Tibial artery (tissue), 4 donors: ENCODE results near the gene ADARB2.

ENCODE experiments used
- DNase-seq, 2 donors: peaks; one replicate each; pipeline ENCODE4 v3.0.0-alpha.2; 2019
- H3K27ac ChIP-seq, 2 donors: fragments of 200-600 bp; sonication (generic) in 1 of 2; 1 replicate in 1 of 2; 2 replicates in 1 of 2; pipeline ENCODE4 v1.5.1; 2018 to 2019; ENCODE audit warnings: mild to moderate bottlenecking in 1 of 2
- H3K27me3 ChIP-seq, 2 donors: fragments of 200-600 bp; sonication (generic) in 1 of 2; one replicate each; pipeline versions ENCODE4 v1.5.1 to v1.6.0; 2016 to 2019
- H3K36me3 ChIP-seq, 3 donors: fragments of 200-600 bp; sonication (generic) in 2 of 3; one replicate each; pipeline ENCODE4 v1.5.1; 2016 to 2019; ENCODE audit warnings: mild to moderate bottlenecking in 2 of 3
- H3K4me1 ChIP-seq, 4 donors: fragments of 200-600 bp; sonication (generic) in 2 of 4; 1 replicate in 3 of 4; 2 replicates in 1 of 4; pipeline ENCODE4 v1.5.1; 2016 to 2019
- H3K4me3 ChIP-seq, 2 donors: fragments of 200-600 bp; sonication (generic) in 1 of 2; 1 replicate in 1 of 2; 2 replicates in 1 of 2; pipeline ENCODE4 v1.5.1; 2018 to 2019; ENCODE audit warnings: mild to moderate bottlenecking in 2 of 2
- H3K9me3 ChIP-seq, 3 donors: fragments of 200-600 bp; sonication (generic) in 1 of 3; one replicate each; pipeline ENCODE4 v1.5.1; 2016 to 2019
- CTCF ChIP-seq, 2 experiments: fragments of 200-600 bp in 1 of 2; fragments of 450-650 bp in 1 of 2; IDR thresholded peaks; one replicate each; pipeline ENCODE4 v1.5.1; 2017 to 2019; ENCODE audit warnings: antibody characterized with exemption in 2 of 2, mild to moderate bottlenecking in 1 of 2, moderate library complexity in 1 of 2
- intact Hi-C: fragments of 100-400 bp; cut with DNase I; formaldehyde crosslinking; loops from one replicate; pipeline ENCODE4 v1.15.0; 2023; ENCODE audit warnings: low total_unique reads

Gene ADARB2

GRCh38 chr10:1406132-1406966, 331.0 kb downstream of the ADARB2 start:
- Histone ChIP-seq H3K4me1 (no peaks in the 10 kb centered on the region), H3K27me3 (peaks cover 0 to 31% of the 10 kb centered on the region in 2 donors), H3K9me3 (no peaks in the 10 kb centered on the region), H3K36me3 (no peaks in the 10 kb centered on the region), H3K27ac (no peak overlapping the region), H3K4me3 (no peak overlapping the region)
- intact Hi-C loops, result no loop called here
- peak in 1 of 2 donors; percentile 38 for DNase-seq
- no peak for TF ChIP-seq CTCF (IDR thresholded peaks at IDR 0.05)

GRCh38 chr10:1404323-1405260, 332.7 kb downstream of the ADARB2 start:
- Histone ChIP-seq H3K27me3 (peaks cover 0 to 43% of the 10 kb centered on the region in 2 donors), H3K9me3 (no peaks in the 10 kb centered on the region), H3K27ac (no peak overlapping the region), H3K4me3 (no peak overlapping the region), H3K36me3 (no peaks in the 10 kb centered on the region), H3K4me1 (no peaks in the 10 kb centered on the region)
- no peak for TF ChIP-seq CTCF (IDR thresholded peaks at IDR 0.05)
- DNase-seq, result no peak
- intact Hi-C loops, result no loop called here

- Histone ChIP-seq H3K4me1 (no peaks in the 10 kb centered on the region), H3K27ac (no peak overlapping the region), H3K27me3 (peaks cover 0 to 46% of the 10 kb centered on the region in 2 donors), H3K36me3 (no peaks in the 10 kb centered on the region), H3K4me3 (no peak overlapping the region), H3K9me3 (no peaks in the 10 kb centered on the region)
- intact Hi-C loops, result no loop called here
- no peak for TF ChIP-seq CTCF (IDR thresholded peaks at IDR 0.05)
- DNase-seq, result peak in 1 of 2 donors; percentile 42
Observed at GRCh38 chr10:1403508-1404322, 333.6 kb downstream of the ADARB2 start.

GRCh38 chr10:1402816-1403507, 334.4 kb downstream of the ADARB2 start:
- Histone ChIP-seq H3K9me3 (no peaks in the 10 kb centered on the region), H3K27me3 (peaks cover 0 to 46% of the 10 kb centered on the region in 2 donors), H3K4me3 (no peak overlapping the region), H3K4me1 (no peaks in the 10 kb centered on the region), H3K36me3 (no peaks in the 10 kb centered on the region), H3K27ac (no peak overlapping the region)
- peak in 1 of 2 donors; percentile 45 for DNase-seq
- intact Hi-C loops, result no loop called here
- TF ChIP-seq CTCF (IDR thresholded peaks at IDR 0.05), result no peak
